ENCODE results near the gene TK2.

Gene TK2

DNA sequence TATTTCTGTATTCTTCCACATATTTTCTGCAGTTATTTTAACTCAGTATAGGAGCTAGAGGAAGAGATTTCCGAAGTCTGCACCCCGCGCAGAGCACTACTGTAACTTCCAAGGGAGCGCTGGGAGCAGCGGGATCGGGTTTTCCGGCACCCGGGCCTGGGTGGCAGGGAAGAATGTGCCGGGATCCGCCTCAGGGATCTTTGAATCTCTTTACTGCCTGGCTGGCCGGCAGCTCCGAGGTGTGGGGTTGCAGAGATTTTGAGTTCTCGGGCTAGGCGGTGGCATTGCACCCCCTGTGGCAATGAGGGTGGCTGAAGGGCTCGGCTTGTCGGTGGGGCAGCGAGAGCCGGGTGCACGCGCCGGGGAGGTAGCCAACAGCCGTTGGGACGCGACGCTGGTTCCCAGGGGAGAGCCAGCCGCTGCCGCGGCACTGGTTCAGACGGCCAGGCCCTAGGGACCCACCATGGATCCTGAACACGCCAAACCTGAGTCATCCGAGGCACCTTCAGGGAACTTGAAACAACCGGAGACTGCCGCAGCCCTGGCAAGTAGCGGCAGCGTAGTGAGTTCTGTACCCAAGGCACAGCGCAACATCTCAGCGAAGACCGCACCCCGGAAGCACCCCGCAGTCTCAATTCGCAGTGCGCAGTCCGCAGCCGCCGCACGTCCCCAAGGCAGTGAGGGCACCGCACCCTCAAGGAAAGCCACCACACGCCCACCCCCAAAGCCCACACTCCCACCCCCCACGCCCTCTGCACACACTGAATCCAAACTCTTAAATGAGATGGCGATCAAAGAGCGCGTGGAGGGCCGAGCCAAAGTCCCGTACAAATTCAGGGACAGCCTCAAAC lies 16.4 kb upstream of the TK2 start, which contains the start of gene CMTM1:
Gene CMTM1, plus strand, starts transcription at position 389 of the 851 bp plus-strand sequence. Its CDS starts 75 bp downstream, at position 464.
- ATAC-seq (replicated peaks) (no peak), DNase-seq (no peak)
- peaks cover 30 to 40% of the 10 kb centered on the region in 2 donors for H3K4me1 Mint-ChIP-seq (ENCODE audit: low read depth in 2 of 2)
- no peaks in the 10 kb centered on the region for H3K9me3 Mint-ChIP-seq
- peaks cover 50% of the 10 kb centered on the region for H3K36me3 Mint-ChIP-seq (ENCODE audit: insufficient read depth)
- H3K27me3 Mint-ChIP-seq = no peaks in the 10 kb centered on the region
- H3K27ac Mint-ChIP-seq = peak within 1 kb of the TSS; percentile 51 to 77
- H3K4me3 Mint-ChIP-seq = no peak within 1 kb of the TSS

DNA sequence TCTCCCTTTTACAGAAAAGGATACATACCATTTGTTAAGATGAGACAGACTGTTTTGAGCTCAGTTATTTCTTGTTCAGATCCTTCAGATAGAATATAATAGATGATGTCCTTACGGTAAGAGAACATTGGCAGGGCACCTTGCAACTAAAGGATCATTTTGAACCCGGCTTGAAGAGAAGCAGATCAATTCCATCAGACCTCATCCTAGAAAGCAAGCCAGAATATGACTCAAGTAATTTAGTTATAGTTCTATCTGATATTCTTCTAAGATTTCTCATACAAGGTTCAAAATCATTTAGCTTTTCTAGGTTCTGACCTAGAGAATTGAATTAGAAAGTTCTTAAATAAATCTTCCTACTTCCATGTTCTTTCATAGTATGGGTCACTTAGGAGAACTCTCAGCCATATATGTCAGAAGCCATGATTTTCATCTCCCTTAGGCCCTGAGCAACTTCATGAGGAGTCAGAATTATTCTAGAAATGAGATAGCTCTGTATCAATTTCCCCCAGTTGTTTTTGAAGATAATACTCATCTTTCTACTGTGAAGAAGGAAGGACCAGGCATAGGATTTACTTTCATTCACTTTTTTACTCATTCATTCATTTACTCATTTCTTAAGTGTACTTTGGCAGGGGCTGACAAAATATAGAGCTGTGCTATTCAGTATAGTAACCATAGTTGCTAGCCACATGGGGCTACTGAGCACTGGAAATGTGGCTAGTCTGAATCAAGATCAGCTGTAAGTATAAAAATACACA lies 13.8 kb upstream of the TK2 start:
- Mint-ChIP-seq H3K27me3 (no peaks in the 10 kb centered on the region), H3K27ac (peak overlapping the region; percentile 16 to 71), H3K4me1 (ENCODE audit: low read depth in 2 of 2) (peaks cover 46 to 60% of the 10 kb centered on the region in 2 donors), H3K9me3 (no peaks in the 10 kb centered on the region), H3K36me3 (ENCODE audit: insufficient read depth) (peaks cover 48% of the 10 kb centered on the region), H3K4me3 (peak overlapping the region in 1 of 2 donors; percentile 67)
- DNase-seq (no peak), ATAC-seq (replicated peaks) (no peak)

DNA sequence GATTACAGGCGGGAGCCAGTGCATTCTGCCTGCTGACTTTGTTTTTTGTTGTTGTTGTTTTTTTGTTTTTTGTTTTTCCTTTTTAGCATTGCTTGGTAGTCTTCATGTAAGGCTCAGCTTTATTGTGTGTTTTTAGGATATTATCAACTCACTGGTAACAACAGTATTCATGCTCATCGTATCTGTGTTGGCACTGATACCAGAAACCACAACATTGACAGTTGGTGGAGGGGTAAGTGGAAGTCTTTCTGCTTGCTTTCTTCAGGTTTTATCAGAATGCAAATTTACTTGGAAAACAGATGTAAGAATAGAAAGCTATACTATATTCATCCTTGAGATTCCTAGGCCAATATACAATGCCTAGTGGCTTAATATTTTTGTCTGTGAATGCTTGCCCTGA lies 13.1 kb upstream of the TK2 start:
- Mint-ChIP-seq H3K4me3 (peak overlapping the region; percentile 41 to 67), H3K36me3 (ENCODE audit: insufficient read depth) (peaks cover 49% of the 10 kb centered on the region), H3K9me3 (no peaks in the 10 kb centered on the region), H3K27me3 (no peaks in the 10 kb centered on the region), H3K27ac (peak overlapping the region; percentile 16 to 71), H3K4me1 (ENCODE audit: low read depth in 2 of 2) (peaks cover 52 to 66% of the 10 kb centered on the region in 2 donors)
- DNase-seq (no peak), ATAC-seq (replicated peaks) (peak; percentile 31)

DNA sequence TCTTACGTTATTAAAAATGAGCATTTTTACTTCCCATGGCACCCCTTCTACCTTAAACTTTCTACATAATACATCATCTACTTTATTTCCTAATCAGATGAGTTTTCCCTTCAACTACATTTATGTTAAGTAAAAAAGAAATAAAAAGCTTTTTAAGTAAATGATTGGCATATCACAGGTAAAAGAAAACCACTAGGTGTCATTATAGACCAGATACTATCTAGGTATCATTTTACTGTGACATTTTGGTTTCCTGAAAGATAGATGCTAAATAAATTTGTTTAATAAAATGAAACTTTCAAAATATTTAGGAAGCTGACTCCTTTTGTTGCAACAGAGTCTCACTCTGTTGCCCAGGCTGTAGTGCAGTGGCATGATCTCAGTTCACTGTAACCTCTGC lies 12.5 kb upstream of the TK2 start:
- ATAC-seq (replicated peaks) (peak; percentile 63), DNase-seq (no peak)
- peaks cover 54 to 70% of the 10 kb centered on the region in 2 donors for H3K4me1 Mint-ChIP-seq (ENCODE audit: low read depth in 2 of 2)
- peak overlapping the region; percentile 16 to 71 for H3K27ac Mint-ChIP-seq
- peak overlapping the region; percentile 41 to 67 for H3K4me3 Mint-ChIP-seq
- H3K27me3 Mint-ChIP-seq = no peaks in the 10 kb centered on the region
- no peaks in the 10 kb centered on the region for H3K9me3 Mint-ChIP-seq
- peaks cover 49% of the 10 kb centered on the region for H3K36me3 Mint-ChIP-seq (ENCODE audit: insufficient read depth)

DNA sequence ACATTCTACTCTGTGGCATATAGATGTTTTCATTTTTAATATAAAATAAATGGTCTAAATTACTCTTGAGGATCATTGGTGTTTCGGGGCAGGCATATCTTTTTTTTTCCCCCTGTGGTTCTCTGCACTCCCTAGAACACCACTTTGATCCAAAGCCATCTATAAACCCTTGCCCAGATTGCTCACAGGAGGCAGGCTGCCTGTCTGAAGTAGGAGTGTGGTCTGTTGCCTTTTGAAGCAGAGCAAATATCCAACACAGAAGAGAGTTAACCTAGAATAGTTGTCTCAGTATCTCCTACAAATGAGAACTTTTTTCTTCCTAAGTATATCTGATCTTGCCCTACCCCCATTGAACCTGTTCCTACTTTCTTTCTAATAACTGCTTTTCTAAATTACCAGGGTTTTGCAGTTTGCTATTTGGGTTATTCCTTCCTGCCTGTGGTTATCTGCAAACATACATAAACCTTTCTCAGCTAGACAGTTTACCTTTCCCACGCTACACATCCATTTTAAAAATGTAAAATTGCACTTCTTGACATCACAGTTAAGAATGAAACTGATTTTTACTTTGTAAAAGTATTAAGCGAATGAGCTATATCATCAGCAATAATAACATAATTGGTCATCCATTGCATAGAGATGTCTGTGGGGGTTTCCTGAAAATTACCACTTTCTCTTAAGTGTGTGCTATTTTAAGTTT lies 11.6 kb upstream of the TK2 start:
- Mint-ChIP-seq H3K27ac (peak overlapping the region; percentile 16 to 71), H3K4me3 (peak overlapping the region; percentile 41 to 67), H3K4me1 (ENCODE audit: low read depth in 2 of 2) (peaks cover 57 to 71% of the 10 kb centered on the region in 2 donors), H3K36me3 (ENCODE audit: insufficient read depth) (peaks cover 43% of the 10 kb centered on the region), H3K9me3 (no peaks in the 10 kb centered on the region), H3K27me3 (no peaks in the 10 kb centered on the region)
- ATAC-seq (replicated peaks) (peak; percentile 63), DNase-seq (no peak)

DNA sequence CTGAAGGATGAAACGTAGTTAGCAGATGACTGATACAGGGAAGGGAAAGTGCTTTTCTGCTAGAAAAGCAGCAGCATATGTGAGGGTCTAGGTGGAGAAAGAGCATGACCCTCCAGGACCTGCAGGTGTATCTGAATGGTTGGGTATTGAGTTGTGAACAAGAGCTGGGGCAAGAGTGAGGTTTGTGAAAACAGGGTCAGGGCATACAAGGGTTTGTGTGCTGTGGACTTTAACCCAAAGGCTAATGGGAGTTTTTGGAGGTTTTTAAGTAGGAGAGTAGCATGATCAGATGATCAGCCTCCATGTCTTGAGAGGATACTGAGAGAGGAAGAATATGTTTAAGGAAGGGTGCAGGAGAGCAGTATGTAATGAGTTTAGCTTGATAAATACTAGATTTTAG lies 10.2 kb upstream of the TK2 start:
- Mint-ChIP-seq H3K27me3 (no peaks in the 10 kb centered on the region), H3K9me3 (no peaks in the 10 kb centered on the region), H3K4me3 (peak overlapping the region; percentile 7 to 67), H3K36me3 (ENCODE audit: insufficient read depth) (peaks cover 33% of the 10 kb centered on the region), H3K27ac (peak overlapping the region; percentile 16 to 71), H3K4me1 (ENCODE audit: low read depth in 2 of 2) (peaks cover 69 to 79% of the 10 kb centered on the region in 2 donors)
- no peak for ATAC-seq (replicated peaks)
- DNase-seq = no peak

DNA sequence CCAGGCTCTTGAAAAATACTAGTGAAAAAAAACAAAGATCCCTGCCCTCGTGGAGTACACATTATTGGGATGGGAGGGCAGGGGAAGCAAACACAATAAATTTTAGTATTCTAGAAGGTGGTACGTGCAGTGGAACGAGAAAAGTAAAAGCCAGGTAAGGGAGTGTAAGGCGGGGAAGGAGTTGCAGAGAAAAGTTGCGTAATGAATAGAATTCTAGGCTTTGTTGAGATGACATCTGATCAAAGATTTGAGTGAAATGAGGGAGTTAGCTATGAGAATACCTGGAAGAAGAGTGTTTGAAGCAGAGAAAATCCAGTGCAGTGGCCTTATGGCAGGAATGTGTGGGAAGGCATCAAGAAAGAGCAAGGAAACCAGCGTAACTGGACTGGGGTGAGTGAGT lies 4.6 kb upstream of the TK2 start:
- peaks cover 44% of the 10 kb centered on the region for H3K36me3 Mint-ChIP-seq (ENCODE audit: insufficient read depth)
- no peaks in the 10 kb centered on the region for H3K9me3 Mint-ChIP-seq
- peaks cover 70 to 71% of the 10 kb centered on the region in 2 donors for H3K4me1 Mint-ChIP-seq (ENCODE audit: low read depth in 2 of 2)
- H3K4me3 Mint-ChIP-seq = peak overlapping the region; percentile 90 to 97
- no peak for DNase-seq
- no peak for ATAC-seq (replicated peaks)
- no peaks in the 10 kb centered on the region for H3K27me3 Mint-ChIP-seq
- peak overlapping the region; percentile 93 to 98 for H3K27ac Mint-ChIP-seq

DNA sequence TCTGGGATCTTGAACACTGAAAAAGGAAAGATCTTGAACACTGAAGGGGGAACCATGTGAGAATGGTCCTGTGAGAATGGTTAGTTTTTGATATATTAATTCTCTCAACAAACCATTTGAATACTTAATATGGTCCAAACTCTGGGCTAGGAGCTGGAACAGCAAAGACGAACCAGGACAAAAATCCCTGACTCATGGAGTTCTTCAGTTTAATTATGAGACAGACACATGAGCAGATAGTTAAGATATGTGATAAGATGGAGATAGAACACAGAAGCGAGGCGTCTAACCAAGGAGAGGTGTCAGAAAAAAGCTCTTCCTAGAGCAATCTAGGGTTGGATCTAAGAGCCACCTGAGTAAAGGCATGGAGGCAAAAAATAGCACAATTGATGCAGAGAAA lies 4.1 kb upstream of the TK2 start:
- Mint-ChIP-seq H3K4me3 (peak overlapping the region; percentile 90 to 97), H3K36me3 (ENCODE audit: insufficient read depth) (peaks cover 41% of the 10 kb centered on the region), H3K4me1 (ENCODE audit: low read depth in 2 of 2) (peaks cover 69 to 71% of the 10 kb centered on the region in 2 donors), H3K27ac (peak overlapping the region; percentile 93 to 98), H3K9me3 (no peaks in the 10 kb centered on the region), H3K27me3 (no peaks in the 10 kb centered on the region)
- DNase-seq (no peak), ATAC-seq (replicated peaks) (no peak)

DNA sequence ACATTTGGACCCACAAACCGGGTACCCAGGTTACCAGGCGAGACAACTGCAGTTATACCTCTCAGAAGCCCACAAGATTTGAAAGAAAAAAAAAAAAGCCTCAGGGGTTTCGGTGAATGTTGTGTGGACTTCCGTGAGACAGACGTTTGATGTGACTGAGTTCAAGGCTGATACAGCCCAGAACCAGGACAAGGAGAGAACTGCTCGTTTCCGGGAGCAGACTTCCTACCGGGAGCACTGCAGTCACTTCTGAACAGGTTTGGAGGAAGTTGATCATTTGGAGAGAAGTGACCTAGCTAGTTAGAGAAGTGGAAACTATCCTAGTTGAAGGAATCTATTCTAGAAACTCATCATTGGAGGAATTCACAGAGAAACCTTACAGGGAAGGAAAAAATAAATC lies 3.3 kb upstream of the TK2 start:
- no peak for DNase-seq
- no peaks in the 10 kb centered on the region for H3K9me3 Mint-ChIP-seq
- H3K36me3 Mint-ChIP-seq (ENCODE audit: insufficient read depth) = peaks cover 37% of the 10 kb centered on the region
- H3K27me3 Mint-ChIP-seq = no peaks in the 10 kb centered on the region
- H3K4me3 Mint-ChIP-seq = peak overlapping the region; percentile 90 to 97
- ATAC-seq (replicated peaks) = peak; percentile 12
- peak overlapping the region; percentile 93 to 98 for H3K27ac Mint-ChIP-seq
- H3K4me1 Mint-ChIP-seq (ENCODE audit: low read depth in 2 of 2) = peaks cover 71 to 74% of the 10 kb centered on the region in 2 donors

DNA sequence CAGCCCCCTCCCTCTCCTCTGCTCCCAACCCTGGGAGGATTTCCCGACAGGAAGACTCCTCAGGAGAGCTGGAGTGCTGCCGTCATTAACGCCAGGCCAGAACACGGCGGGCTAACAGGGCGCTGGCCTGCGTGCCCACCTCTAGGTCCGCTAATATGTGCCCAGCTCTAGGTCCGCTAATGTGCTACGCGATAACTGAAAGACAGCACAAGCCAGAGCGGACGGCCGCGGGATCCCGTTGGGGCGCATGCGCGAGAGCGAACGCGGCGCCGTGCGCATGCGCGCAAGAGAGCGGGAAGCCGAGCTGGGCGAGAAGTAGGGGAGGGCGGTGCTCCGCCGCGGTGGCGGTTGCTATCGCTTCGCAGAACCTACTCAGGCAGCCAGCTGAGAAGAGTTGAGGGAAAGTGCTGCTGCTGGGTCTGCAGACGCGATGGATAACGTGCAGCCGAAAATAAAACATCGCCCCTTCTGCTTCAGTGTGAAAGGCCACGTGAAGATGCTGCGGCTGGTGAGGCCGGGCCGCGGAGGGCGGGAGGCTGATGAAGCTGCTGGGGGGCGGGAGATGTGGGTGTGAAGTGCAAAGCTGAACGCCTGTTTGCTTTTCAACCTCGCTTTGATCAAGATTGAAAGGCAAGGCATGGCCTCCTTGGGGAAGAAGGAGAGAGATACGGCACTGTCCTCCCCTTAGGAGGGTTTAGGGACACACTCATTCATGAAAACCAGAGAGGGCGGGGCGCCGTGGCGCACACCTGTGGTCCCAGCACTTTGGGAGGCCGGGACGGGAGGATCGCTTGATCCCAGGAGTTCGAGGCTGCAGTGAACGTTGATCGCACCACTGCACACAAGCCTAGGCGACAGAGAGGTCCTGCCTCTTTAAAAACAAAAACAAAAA lies 2.6 kb upstream of the TK2 start, which contains the start of gene CKLF:
Gene CKLF, plus strand, starts transcription at position 291 of the 892 bp plus-strand sequence. Its CDS starts 140 bp downstream, at position 431.
- Mint-ChIP-seq H3K4me3 (peak within 1 kb of the TSS; percentile 90 to 97), H3K9me3 (no peaks in the 10 kb centered on the region), H3K4me1 (ENCODE audit: low read depth in 2 of 2) (peaks cover 72 to 73% of the 10 kb centered on the region in 2 donors), H3K27me3 (no peaks in the 10 kb centered on the region), H3K27ac (peak within 1 kb of the TSS; percentile 93 to 98), H3K36me3 (ENCODE audit: insufficient read depth) (peaks cover 30% of the 10 kb centered on the region)
- peak; percentile 87 to 92 (median 88) for DNase-seq
- ATAC-seq (replicated peaks) = peak; percentile 80

DNA sequence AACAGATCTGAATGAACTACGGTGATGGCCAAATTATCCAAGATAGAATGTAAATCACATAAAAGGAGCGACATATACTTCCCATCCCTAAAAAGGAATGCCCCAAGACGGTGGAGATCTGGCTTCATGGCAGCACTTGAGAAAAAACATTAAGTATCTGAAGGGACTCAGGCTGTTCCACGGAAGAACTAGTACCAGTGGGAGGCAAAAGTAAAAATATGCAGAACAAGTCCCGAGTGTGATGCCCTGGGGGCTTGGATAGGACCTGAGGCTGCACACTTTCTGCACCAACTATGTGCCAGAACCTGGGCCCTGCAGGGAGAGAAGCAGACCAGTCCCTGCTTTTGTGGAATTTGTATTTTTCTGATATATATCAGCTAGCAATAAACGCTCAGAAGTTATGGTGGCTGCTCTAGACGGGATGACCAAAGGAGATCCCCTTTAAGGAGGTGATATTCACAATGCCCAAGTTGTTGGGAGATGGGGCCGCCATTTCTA lies 1.9 kb upstream of the TK2 start:
- Mint-ChIP-seq H3K27ac (peak overlapping the region; percentile 93 to 98), H3K4me1 (ENCODE audit: low read depth in 2 of 2) (peaks cover 75% of the 10 kb centered on the region in 2 donors), H3K4me3 (peak overlapping the region; percentile 90 to 97), H3K9me3 (no peaks in the 10 kb centered on the region), H3K36me3 (ENCODE audit: insufficient read depth) (peaks cover 26% of the 10 kb centered on the region), H3K27me3 (no peaks in the 10 kb centered on the region)
- ATAC-seq (replicated peaks) = no peak
- DNase-seq = peak in 1 of 3 experiments; percentile 9

DNA sequence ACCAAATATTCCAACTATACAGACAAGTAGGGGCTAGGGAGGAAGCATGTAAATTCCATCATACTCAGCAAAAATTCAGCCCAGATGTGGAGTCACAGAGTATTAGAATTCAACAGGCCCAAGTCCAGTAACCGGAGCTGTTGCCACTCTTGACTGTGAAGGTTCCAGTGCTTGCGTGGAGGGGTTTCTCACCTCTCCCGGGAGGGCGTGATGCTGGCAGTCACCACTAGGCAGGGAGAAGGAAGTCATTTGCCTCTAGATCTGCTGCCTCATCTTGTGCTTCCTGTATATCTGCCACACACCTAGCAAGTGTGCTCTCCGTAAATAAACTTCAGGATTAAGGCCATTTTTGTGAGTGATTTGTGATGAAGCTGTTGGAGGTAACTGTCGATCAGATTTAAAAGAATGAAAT lies 1.4 kb upstream of the TK2 start:
- H3K9me3 Mint-ChIP-seq = no peaks in the 10 kb centered on the region
- peak; percentile 29 to 43 (median 41) for DNase-seq
- H3K27me3 Mint-ChIP-seq = no peaks in the 10 kb centered on the region
- ATAC-seq (replicated peaks) = peak; percentile 23
- H3K27ac Mint-ChIP-seq = peak overlapping the region; percentile 93 to 98
- peak overlapping the region; percentile 90 to 97 for H3K4me3 Mint-ChIP-seq
- H3K36me3 Mint-ChIP-seq (ENCODE audit: insufficient read depth) = peaks cover 26% of the 10 kb centered on the region
- peaks cover 75% of the 10 kb centered on the region in 2 donors for H3K4me1 Mint-ChIP-seq (ENCODE audit: low read depth in 2 of 2)

All from effector memory CD8-positive, alpha-beta T cell (primary cell).